Measurements from ENCODE around the gene MLH1.

MLH1 gene

GRCh38 chr3:36988356-36988755 is 5.0 kb upstream of the MLH1 start:
- no peak for DNase-seq

GRCh38 chr3:36989005-36989404 is 4.3 kb upstream of the MLH1 start:
- no peak for DNase-seq

DNA sequence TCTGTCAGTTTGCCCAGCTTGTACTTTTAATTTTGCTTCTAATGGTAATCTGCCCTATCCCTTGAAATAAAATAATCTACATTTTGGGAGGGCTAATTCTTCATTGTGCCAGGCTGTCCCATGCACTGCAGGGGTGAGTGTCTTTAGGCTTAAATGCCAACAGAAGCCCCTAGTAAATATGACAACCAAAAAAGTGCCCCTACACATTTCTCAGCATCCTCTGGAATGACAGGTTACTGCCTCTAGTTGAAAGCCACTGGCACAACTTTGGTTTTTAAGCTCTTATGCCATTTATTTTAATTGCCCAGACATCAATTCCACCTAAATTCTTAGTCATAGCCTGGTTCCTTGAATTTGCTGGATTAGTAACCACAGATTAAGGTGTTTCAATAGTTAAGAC is 3.8 kb upstream of the MLH1 start:
- no peak for DNase-seq

- no peak for DNase-seq
Observed at GRCh38 chr3:36991147-36991546, 2.2 kb upstream of the MLH1 start.

DNA sequence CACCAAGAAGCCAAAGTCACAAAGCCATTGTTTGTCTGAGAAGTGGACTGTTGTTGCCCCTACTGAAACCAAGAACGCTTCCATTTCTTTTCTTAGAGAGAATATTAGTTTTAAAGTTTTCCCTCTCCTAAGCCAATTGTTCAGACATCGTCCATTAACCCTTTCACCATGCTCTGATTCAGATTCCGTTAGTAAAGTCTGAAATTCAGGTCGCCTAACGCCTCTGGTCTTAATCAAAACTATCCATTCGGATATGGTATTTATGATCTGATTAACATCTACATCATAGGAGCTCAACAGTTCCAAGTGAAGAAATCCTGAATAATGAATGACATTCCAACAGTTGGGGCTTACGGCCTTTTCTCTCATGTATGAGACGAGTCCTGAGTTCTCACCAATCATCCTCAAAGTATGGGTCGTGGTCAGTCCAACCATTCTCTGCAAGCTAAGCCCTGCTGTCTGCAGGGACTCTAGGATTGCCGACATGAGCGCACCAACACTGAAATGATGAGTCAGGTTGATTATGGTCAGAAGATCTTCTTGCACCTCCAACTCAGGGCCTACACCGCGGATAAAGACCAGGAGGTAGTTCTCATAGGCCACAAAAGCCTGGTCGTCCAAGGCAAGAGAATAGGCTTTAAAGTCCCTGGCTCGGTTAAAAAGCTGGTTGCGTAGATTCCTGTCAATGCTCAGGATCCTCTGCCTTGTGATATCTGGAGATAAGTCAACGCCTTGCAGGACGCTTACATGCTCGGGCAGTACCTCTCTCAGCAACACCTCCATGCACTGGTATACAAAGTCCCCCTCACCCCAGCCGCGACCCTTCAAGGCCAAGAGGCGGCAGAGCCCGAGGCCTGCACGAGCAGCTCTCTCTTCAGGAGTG is 1.2 kb upstream of the MLH1 start:
- no peak for DNase-seq

GRCh38 chr3:36992806-36993325 is 452 bp upstream of the MLH1 start, which contains the start of gene EPM2AIP1:
EPM2AIP1 (minus strand) TSS chr3:36993131; CDS start chr3:36993077, 54 bp downstream.
- no peak for DNase-seq

- DNase-seq, result no peak
Observed at GRCh38 chr3:37014620-37015019, 21.3 kb downstream of the MLH1 start.

DNA sequence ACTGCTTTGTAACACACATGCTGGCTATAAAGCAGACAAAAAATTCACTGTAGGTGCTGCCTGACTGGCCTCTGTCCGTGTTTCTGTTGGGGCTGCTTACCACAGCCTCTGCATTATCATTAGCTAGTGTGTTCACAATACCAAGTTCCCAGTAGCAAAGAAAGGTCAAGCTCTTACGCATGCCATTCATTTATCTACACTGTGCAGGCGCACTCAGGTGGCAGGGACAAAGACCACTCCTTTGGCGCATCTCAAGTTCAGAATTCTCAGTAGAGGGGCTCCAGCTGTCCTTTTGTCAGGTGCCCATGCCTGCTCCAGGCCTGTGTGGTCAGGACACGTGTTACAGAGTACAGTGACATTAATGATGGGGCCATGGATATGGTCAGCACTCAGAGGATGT is 22.3 kb downstream of the MLH1 start:
- DNase-seq, result no peak

DNA sequence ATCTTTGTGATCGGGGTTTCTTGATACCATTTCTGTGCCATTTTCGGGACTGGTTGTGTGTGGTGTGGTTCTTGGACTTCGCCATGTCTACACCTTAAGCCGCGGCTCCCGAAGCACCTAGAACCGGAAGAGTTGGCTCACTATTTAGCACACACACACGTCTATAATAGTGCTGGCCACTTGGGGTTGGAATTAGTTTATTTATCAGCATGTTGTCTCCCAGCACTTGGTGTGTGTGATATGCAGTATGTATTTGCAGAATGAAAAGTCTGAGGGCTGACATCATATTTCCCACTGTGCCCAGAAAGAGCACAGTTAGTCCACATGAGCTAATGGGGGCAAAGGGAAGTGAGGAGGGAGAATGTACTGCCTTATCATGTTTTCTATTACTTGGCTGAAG is 23.6 kb downstream of the MLH1 start:
- DNase-seq, result no peak

- DNase-seq, result no peak
Observed at GRCh38 chr3:37017683-37018082, 24.4 kb downstream of the MLH1 start.

DNA sequence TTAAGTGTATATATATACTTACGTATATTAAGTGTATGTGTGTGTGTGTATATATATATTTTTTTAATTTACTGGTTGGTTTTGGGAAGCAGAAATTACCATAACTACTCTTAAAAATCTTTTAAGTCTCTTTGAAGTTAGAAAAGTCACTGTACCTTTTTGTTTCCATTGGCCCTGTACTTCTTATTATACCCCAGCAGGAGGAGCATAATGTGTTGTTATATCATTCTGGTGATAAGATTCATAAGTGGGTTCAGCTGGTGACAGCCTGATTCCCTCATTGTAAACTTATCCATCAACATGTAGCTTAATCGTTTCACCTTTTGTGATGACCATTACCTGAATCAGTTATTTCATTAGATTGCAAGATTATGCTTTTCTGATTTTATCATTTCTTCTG is 30.8 kb downstream of the MLH1 start:
- no peak for DNase-seq

- DNase-seq, result no peak
Observed at GRCh38 chr3:37024820-37025405, 31.6 kb downstream of the MLH1 start.

- DNase-seq, result no peak
Observed at GRCh38 chr3:37025561-37026335, 32.4 kb downstream of the MLH1 start.

DNA sequence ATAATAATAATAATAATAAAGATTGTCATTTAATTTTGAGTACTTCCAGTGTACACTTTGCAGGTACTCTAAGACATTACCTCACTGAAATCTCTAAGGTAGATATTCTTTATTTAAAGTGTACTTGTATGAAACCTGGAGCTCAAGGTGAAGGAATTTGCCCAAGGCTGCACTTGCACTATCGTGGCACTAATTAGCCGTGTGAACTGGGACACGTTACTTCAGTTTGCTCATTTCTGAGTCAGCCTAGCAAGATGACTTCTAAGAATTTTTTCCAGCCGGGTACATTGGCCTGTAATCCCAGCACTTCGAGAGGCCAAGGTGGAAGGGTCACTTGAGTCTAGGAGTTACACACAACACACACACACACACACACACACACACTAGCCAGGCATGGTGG is 33.5 kb downstream of the MLH1 start:
- DNase-seq, result no peak

DNA sequence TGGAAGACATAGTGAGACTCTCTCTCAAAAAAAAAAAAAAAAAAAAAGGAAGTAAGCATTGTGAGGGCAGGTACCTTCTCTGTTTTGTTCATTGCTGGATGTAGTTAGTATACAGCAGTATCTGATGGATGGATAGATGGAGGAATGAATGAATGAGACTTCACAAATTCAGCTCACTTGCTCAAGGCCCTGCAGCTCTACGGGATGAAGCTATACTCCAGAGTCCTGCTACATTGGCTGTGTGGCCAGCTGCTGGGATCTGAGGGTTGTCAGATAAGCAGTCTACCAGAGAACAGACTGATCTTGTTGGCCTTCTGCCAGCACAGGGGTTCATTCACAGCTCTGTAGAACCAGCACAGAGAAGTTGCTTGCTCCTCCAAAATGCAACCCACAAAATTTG is 35.0 kb downstream of the MLH1 start:
- no peak for DNase-seq

DNA sequence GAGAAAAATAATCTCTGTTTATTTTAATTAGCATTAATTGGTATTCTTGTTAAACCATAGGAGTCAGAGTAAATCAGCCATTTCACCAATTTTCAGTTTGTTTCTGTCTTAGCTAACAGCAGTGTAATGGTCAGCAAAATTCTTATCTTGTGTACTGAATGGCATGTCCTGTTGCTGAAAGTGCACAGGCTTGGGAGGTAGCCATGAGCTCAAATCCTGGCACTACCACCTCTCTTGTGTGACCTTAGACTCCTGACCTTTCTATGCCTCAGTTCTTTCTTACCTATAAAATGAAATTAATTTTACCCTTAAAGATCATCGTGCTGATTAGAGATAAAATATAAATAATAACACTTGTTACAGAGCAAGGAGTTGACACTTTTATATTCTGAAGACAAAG is 35.8 kb downstream of the MLH1 start:
- no peak for DNase-seq

GRCh38 chr3:37029516-37030163 is 36.3 kb downstream of the MLH1 start:
- no peak for DNase-seq

DNA sequence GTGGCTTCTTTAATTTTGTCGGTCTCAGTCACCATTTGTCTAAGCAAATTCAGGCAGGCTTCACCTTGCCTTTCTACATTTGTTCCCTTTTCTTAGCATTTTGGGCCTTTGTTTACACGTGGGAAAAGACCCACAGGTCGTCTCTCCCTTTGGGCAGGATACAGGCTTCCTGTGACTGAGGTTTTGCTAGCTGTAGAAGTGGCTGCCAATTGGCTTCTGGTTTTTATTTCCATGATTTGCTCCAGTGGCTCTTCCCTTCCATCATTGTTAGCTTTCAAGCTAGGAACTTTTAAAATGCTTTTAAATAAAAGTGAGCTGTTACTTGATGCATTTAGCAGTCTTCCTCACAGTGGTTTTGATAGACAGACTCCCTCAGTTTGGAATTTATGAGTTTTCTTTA is 37.3 kb downstream of the MLH1 start:
- DNase-seq, result no peak

DNA sequence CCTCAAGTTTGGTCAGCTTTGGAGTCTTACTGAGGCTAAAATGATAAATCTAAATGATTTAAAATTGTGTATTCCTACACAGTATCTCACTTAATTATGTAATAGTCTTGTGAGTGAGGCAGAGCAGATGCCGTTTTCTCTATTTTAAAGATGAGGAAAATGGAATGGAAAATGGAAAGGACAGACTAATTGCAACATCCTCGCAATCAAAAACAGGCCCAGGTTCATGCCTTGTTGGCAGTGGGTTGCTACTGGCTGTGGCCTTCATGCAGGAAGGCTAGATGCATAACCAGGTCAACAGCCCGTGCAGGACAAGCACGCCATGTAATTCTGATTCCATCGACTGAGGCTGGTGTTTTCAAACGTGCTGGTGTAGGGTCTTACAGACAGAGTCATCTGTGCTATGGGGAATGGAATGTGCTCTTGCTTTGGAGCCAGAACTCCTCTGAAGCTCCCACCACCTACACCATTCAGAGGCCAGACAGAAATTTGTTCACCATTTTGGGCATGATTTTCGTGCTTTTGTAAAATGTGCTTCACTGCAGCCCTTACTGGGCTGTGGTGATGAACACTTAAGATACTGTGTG is 37.9 kb downstream of the MLH1 start:
- no peak for DNase-seq

DNA sequence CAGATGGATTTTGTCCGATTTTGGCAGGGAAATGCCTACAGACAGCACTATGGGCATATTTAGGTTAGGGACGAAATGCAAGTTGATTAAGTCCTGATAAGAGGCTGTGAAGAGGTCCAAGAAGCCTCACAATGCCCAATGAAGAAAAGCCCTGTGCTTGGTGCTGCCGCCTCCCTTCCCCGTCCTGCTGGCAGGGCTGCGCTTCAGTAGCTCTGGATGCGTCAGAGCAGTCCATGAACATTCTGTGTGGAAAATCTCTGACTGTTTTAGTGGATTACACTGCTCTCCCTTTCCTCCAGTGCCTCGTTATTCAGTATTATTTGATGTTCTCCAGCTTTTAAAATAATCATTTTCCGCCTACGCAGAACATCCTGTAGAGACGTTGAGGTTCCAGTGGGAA is 39.6 kb downstream of the MLH1 start:
- DNase-seq, result no peak

DNA sequence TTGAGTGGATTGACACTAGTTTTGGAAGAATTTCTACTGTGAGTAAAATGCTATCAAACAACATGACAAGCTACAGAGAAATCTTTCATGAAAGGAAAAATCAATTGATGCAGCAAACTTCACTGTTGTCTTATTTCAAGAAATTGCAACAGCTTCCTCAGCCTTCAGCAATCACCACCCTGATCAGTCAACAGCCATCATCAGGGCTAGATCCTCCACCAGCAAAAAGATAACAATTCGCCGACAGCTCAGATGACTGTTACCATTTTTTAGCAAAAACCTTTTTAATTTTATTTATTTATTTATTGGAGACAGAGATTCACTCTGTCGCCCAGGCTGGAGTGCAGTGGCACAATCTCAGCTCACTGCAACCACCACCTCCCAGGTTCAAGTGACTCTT is 44.0 kb downstream of the MLH1 start:
- no peak for DNase-seq

GRCh38 chr3:37039161-37039846 is 46.0 kb downstream of the MLH1 start:
- DNase-seq, result no peak
